ENCODE measurements around the gene AHCYL2. TPM values are rescaled to one million over a fixed set of nuclear protein-coding genes. Genes with fewer than 3 reads are reported as not detected.

Gene AHCYL2
- polyA plus RNA-seq, 1 experiment, result 13.3 TPM

DNA sequence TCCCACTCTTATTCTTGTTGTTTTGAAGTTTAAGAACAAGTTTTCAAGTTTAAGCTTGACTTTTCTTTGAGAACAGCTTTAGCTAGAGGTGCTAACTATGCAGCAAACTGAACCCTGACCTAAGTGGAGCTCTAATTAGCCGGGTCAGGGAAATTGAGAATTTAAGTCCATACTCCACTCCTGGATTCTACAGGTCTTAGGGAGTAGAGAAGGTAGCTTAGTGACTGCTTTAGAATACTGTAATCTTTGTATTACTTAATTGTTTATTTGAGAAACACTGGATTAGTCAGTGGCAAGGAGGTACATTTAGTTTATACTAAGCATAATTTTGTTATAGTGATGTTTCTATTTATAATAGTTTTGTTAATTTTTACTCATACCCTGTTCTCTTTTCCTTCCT, 134.8 kb downstream of the AHCYL2 start:
- TF ChIP-seq, protein P1, sequence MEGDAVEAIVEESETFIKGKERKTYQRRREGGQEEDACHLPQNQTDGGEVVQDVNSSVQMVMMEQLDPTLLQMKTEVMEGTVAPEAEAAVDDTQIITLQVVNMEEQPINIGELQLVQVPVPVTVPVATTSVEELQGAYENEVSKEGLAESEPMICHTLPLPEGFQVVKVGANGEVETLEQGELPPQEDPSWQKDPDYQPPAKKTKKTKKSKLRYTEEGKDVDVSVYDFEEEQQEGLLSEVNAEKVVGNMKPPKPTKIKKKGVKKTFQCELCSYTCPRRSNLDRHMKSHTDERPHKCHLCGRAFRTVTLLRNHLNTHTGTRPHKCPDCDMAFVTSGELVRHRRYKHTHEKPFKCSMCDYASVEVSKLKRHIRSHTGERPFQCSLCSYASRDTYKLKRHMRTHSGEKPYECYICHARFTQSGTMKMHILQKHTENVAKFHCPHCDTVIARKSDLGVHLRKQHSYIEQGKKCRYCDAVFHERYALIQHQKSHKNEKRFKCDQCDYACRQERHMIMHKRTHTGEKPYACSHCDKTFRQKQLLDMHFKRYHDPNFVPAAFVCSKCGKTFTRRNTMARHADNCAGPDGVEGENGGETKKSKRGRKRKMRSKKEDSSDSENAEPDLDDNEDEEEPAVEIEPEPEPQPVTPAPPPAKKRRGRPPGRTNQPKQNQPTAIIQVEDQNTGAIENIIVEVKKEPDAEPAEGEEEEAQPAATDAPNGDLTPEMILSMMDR (IDR thresholded peaks at IDR 0.05; ENCODE audit: low read depth, low read length), result no peak
- DNase-seq (ENCODE audit: low read depth, low spot score), result no peak
- ChIA-PET POLR2A (interaction anchor here (0.6 to 0.7 kb wide), 2 partner anchors 14 to 141 kb away, joined by 3 read pairs; no protein-coding TSS in a partner anchor), CTCF (interaction anchor here (0.9 to 3.4 kb wide), 8 partner anchors 8 to 285 kb away, joined by 3 to 33 read pairs (median 6); no protein-coding TSS in a partner anchor)
- no peak overlapping the region for H3K27ac ChIP-seq (ENCODE audit: low read depth, low read length)
- H3K9me3 ChIP-seq (ENCODE audit: control insufficient read depth, insufficient read depth, low read length), result no peaks in the 10 kb centered on the region
- no peak overlapping the region for H3K4me3 ChIP-seq (ENCODE audit: low read depth, low read length)
- no peaks in the 10 kb centered on the region for H3K27me3 ChIP-seq (ENCODE audit: control insufficient read depth, insufficient read depth, low read length)

DNA sequence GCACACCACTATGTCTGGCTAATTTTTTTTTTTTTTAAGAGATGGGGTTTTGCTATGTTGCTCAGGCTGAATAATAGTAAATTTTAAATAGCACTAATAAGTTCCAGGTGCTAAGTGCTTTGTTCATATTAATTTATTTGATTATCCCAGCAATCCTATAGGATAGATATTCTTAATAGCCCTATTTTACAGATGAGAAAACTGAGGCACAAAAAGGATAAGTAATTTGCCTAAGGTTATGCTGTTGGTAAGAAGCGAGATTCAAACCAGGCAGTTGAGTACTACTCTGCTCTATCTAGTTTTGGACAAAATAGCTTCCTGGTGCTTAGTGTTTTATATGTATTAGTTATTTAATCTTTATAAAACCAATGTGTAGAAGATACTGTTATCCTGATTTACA, 136.9 kb downstream of the AHCYL2 start:
- Histone ChIP-seq H3K4me3 (ENCODE audit: low read depth, low read length) (no peak overlapping the region), H3K27ac (ENCODE audit: low read depth, low read length) (no peak overlapping the region), H3K27me3 (ENCODE audit: control insufficient read depth, insufficient read depth, low read length) (no peaks in the 10 kb centered on the region), H3K9me3 (ENCODE audit: control insufficient read depth, insufficient read depth, low read length) (no peaks in the 10 kb centered on the region)
- ChIA-PET CTCF (interaction anchor here (0.6 to 3.4 kb wide), 5 partner anchors 19 to 287 kb away, joined by 3 to 14 read pairs (median 6); no protein-coding TSS in a partner anchor), POLR2A (interaction anchor here (0.6 kb wide), 2 partner anchors 41 to 93 kb away, joined by 3 to 4 read pairs; no protein-coding TSS in a partner anchor)
- TF ChIP-seq, protein P1 (IDR thresholded peaks at IDR 0.05; ENCODE audit: low read depth, low read length), result no peak
- DNase-seq (ENCODE audit: low read depth, low spot score), result no peak

DNA sequence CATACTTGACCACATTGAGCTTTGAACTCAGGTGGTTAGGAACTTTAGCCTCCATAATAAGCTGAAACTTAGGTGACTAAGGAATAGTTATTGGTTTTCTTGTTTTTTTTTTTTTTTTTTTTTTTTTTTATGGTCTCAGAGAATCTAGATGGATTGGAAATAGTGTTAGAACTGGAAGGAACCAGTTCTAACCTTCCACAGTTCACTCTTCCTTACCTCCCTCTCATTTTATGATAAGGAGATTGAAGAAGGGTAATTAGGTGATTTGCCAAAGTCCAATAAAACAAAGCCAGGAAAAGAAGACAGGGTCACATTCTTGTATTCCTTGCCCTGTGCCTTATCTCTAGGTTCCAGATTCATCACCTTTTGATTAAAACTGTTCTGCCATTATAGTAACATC, 137.7 kb downstream of the AHCYL2 start:
- Histone ChIP-seq H3K27me3 (ENCODE audit: control insufficient read depth, insufficient read depth, low read length) (no peaks in the 10 kb centered on the region), H3K4me3 (ENCODE audit: low read depth, low read length) (no peak overlapping the region), H3K9me3 (ENCODE audit: control insufficient read depth, insufficient read depth, low read length) (no peaks in the 10 kb centered on the region), H3K27ac (ENCODE audit: low read depth, low read length) (no peak overlapping the region)
- CTCF ChIA-PET, result interaction anchor here (0.6 to 2.5 kb wide), 7 partner anchors 19 to 286 kb away, joined by 3 to 7 read pairs (median 5); no protein-coding TSS in a partner anchor
- no peak for DNase-seq (ENCODE audit: low read depth, low spot score)
- POLR2A ChIA-PET, result interaction anchor here (0.6 kb wide), 2 partner anchors 41 to 93 kb away, joined by 3 to 4 read pairs; no protein-coding TSS in a partner anchor
- TF ChIP-seq, protein P1 (IDR thresholded peaks at IDR 0.05; ENCODE audit: low read depth, low read length), result no peak

DNA sequence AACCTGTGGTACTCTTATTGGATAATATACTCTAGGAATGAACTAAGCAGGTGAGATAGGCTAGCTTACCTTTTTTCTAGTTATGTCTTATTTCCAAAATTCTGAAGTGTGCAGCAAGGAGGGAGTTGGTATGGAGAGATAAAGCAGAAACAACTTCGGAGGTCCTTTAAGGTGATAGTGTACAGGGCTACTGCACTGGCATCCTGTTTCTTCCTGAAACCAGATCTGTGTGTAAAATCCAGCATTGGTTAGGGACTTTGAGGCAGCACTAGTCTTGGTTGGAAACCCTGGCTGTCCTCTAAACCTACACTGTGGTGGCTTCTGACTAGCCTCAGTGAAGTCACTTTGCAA, 142.5 kb downstream of the AHCYL2 start:
- Histone ChIP-seq H3K4me3 (ENCODE audit: low read depth, low read length) (no peak overlapping the region), H3K27ac (ENCODE audit: low read depth, low read length) (no peak overlapping the region), H3K9me3 (ENCODE audit: control insufficient read depth, insufficient read depth, low read length) (no peaks in the 10 kb centered on the region), H3K27me3 (ENCODE audit: control insufficient read depth, insufficient read depth, low read length) (no peaks in the 10 kb centered on the region)
- TF ChIP-seq, protein P1 (IDR thresholded peaks at IDR 0.05; ENCODE audit: low read depth, low read length), result no peak
- ChIA-PET POLR2A (interaction anchor here (0.8 to 1.0 kb wide), 2 partner anchors 35 to 67 kb away, joined by 5 to 6 read pairs; partner anchors contain the start of gene STRIP2), CTCF (interaction anchor here (0.6 to 4.2 kb wide), 65 partner anchors 9 to 644 kb away, joined by 3 to 175 read pairs (median 5); partner anchors contain the start of gene STRIP2)
- no peak for DNase-seq (ENCODE audit: low read depth, low spot score)

DNA sequence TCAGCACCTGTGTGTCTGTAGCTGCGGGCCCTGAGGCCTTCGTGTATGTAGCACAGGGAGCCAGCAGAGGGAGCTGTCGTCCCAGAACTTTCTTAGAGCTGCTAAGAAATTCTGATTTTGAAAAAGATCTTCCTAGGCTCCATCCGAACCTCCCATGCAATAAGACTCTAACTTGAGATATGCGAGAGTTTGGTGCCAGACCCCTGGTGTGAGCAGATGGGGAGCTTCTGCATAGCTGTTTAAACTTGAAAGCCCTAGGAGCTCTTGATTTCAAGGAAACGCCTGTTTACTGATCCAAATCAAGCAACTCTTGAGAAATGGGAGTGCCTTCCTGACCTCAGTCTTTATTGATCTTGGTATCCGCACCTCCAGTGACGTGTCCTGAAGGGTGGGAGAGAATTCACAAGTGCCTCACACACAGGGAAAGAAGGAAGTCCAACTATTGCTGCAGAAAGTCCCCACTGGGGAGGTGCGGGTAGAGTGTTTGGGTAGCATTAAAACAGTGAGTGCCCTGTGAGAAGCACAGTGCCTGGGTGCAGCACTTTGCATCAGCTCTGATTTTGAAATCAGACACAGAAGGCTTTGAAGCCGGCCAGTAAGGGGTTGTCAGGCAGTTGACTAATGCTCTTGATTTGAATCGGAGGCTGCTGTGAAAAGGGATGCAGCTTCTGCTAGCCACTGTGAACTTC, 143.0 kb downstream of the AHCYL2 start:
- Histone ChIP-seq H3K4me3 (ENCODE audit: low read depth, low read length) (no peak overlapping the region), H3K9me3 (ENCODE audit: control insufficient read depth, insufficient read depth, low read length) (no peaks in the 10 kb centered on the region), H3K27ac (ENCODE audit: low read depth, low read length) (peak overlapping the region; percentile 3), H3K27me3 (ENCODE audit: control insufficient read depth, insufficient read depth, low read length) (no peaks in the 10 kb centered on the region)
- no peak for DNase-seq (ENCODE audit: low read depth, low spot score)
- POLR2A ChIA-PET, result interaction anchor here (0.7 to 1.0 kb wide), 3 partner anchors 35 to 276 kb away, joined by 4 to 6 read pairs (median 5); partner anchors contain the start of gene STRIP2
- CTCF ChIA-PET, result interaction anchor here (0.6 to 4.2 kb wide), 65 partner anchors 9 to 643 kb away, joined by 3 to 175 read pairs (median 5); partner anchors contain the start of gene STRIP2
- TF ChIP-seq, protein P1 (IDR thresholded peaks at IDR 0.05; ENCODE audit: low read depth, low read length), result peak; percentile 91
